Measurements from ENCODE around the gene USF2.

Gene USF2

GRCh38 chr19:35328851-35329285 lies 60.1 kb downstream of the USF2 start, which contains the start of gene CD22:
Gene CD22 (plus strand): TSS chr19:35329187. CDS start chr19:35332041, 2,854 bp downstream.
- no peak for DNase-seq

- no peak for DNase-seq
Observed at GRCh38 chr19:35329323-35329722, 60.6 kb downstream of the USF2 start.

All from cortex of kidney (tissue), 1 donor.